HG03558 (cell line): ENCODE results near the gene APOBEC3G.

Source experiments
- ATAC-seq: cut with Tn5 transposase; IDR thresholded peaks from one replicate; pipeline ENCODE4 v1.9.1; 2021; ENCODE audit warnings: moderate number of reproducible peaks; ENCODE audit not compliant: unreplicated experiment; ENCODE audit errors: extremely low read depth

APOBEC3G gene

DNA sequence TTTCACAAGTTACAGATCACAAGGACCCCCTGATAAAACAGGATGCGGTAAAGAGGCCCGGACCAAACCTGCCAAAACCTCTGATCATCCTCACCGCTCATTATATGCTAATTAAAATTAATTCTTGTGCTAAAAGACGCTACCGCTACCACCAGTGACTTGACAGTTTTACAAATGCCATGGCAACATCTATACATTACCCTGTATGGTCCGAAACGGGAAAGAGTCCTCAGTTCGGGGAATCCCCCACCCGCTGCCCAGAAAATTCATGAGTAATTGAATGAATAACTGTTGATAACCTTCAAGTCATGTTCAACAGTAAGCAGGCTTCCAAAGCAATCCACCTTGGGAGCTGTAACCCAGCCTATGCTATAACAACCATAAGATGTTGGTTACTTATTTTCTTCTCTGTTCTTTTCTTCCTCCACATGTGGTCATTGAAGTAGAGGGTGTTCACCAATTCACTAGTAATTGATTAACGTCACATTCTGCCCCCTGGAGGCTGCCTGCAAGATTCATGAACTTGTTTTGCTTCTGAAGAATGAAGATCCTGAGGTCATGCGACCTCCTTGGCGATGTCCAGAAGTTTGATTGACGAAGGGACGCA lies 40.6 kb downstream of the APOBEC3G start:
- ATAC-seq: no peak

DNA sequence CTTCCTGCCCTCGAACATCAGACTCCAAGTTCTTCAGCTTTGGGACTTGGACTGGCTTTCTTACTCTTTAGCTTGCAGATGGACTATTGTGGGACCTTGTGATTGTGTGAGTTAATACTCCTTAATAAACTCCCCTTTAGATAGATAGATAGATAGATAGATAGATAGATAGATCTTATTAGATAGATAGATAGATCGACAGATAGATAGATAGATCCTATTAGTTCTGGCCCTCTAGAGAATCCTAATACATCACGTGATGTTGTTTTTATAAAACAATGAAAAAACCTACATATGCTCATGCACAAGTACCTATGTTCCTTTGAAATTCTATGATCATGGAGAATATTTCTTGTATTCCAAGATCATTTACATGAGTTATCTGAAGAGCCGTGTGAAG lies 43.9 kb downstream of the APOBEC3G start:
- ATAC-seq: no peak

DNA sequence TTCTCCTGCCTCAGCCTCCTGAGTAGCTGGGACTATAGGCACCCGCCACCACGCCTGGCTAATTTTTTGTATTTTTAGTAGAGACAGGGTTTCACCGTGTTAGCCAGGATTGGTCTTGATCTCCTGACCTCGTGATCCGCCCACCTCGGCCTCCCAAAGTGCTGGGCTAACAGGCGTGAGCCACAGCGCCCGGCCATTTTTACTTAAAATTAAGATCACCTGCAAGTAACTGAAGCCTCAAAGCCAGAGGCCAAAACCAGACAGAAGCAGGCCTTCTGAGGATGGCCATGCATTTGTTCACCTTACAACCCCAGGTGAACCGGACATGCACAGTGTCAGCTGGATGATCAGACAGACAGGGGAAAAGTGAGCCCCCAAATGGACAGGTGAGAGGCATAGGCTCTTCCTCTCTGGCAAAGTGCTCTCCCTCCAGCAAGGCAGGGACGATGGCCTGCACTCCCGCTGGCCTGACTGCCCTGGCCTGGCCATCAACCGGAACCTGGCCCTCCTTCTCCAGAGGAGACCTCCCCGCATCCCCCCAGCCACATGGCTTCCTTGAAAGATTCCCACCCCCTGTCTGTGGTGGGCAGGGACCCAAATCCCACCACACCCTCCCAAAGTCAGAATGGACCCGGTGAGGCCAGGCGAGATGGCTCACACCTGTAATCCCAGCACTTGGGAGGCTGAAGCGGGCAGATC lies 45.8 kb downstream of the APOBEC3G start:
- ATAC-seq: no peak

- ATAC-seq: no peak
These were observed 46.9 kb downstream of the APOBEC3G start for GRCh38 chr22:39123751-39124581.

DNA sequence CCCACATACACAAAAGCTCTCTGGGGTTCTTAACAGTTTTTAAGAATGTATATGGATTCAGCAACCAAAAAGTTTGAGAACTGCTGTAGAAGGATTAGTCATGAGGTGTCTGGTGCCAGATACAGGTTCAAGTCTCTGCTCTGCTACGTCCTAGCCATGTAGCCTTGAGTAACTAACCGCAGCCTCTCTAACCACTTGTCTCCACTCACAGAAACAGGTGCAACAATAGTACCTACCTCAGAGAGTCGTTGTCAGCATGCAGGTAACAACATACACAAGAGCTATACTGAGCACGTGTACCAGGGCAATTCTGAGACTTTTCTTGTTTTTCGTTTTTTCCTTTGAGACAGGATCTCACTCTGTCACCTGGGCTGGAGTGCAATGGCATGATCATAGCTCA lies 48.5 kb downstream of the APOBEC3G start:
- no peak for ATAC-seq

GRCh38 chr22:39128508-39128907 lies 51.4 kb downstream of the APOBEC3G start:
- no peak for ATAC-seq

DNA sequence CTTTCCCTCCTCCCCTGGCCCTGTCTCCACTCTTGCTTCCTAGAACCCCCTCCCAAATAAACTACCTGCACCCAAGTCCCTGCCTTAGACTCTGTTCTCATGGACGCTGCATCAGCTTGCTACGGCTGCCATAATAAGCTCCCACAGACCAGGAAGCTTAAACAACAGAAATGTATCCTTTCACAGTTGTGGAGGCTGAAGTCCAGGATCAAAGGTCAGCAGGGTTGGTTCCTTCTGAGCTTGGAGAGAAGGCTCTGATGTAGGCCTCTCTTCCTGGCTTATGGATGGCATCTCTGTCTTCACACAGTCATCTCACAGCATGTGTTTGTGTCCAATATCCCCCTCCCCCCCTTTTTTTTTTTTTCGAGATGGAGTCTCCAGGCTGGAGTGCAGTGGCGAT lies 52.0 kb downstream of the APOBEC3G start:
- no peak for ATAC-seq

GRCh38 chr22:39129746-39130145 lies 52.7 kb downstream of the APOBEC3G start:
- no peak for ATAC-seq

DNA sequence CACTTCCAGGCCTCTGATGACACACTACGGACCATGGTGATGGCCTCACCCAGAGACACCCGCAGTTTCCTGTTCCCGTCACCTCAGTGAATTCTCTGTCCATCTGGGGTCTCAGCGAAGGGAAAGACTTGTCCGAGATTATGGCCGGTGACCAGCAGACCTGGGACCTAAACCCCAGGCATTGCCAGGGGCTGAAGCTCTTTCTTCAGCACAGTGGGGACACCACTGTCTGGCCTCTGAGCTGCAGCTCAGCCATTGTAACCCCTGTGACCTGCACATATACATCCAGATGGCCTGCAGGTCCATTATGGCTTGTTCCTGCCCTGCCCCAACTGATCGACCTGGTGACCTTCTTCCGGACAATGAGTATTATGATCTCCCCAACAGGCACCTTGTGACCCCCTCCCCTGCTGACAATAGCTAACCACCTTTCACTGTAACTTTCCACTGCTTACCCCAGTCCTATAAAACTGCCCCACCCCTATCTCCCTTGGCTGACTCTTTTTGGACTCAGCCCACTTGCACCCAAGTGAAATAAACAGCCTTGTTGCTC lies 53.2 kb downstream of the APOBEC3G start:
- ATAC-seq: no peak

- no peak for ATAC-seq
These were observed 54.1 kb downstream of the APOBEC3G start for GRCh38 chr22:39130892-39131855.

DNA sequence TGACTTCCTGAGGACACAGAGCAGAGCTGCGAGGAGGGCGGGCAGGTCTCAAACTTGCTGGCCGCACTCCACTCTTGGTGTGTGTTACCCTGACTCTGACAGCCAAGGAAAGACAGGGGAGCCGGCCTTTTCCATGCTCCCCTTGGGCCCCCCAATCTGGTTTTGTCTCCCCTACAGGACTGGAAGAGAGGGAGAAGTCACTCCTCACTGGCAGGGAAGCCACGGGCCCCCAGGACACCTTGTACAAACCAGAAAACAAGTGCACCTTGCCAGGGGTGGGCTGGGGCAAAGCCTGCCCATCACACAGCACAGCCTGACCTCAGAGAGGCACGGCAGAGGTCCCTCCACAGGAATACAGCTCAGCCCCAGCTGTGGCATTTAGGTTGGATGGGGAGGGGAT lies 55.2 kb downstream of the APOBEC3G start:
- no peak for ATAC-seq

GRCh38 chr22:39132871-39133524 lies 55.9 kb downstream of the APOBEC3G start:
- ATAC-seq: no peak

GRCh38 chr22:39133871-39134270 lies 56.8 kb downstream of the APOBEC3G start:
- ATAC-seq: no peak

GRCh38 chr22:39134366-39135091 lies 57.5 kb downstream of the APOBEC3G start:
- no peak for ATAC-seq

DNA sequence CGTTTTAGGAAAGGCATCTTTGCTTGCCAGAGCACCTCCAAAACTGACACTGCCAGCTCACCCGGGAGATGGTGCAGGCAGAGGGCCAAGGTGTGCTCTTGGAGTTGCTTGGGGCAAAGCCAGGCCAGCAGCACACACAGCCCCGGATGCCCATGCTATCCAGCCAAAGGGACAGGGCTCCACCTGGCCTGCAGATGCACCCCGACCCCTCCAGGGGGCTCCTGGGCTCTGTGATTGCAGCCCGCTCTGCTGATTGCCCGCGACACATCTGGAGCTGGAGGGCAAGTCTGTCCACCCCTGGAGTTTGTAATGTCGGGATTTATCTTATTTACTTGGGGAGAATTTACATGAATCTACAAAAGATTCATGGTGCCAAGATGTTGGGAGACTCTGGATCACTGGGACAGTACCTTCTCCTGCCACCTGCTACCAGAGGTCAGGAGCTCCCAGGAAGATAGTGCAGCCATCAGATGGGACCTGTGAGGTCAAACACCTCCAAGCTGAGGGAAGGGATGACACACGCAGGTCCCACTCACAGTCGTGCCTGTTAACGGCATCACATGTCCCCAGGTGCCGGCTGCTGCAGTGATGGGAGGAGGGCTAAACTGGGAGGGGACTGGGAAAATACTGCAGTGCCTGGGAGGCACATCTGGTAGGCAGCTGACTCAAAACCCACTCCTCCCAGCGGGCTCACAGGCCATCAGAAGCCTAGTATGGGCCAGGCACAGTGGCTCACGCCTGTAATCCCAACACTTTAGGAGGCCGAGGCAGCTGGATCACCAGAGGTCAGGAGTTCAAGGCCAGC lies 58.2 kb downstream of the APOBEC3G start:
- no peak for ATAC-seq

GRCh38 chr22:39136317-39136716 lies 59.2 kb downstream of the APOBEC3G start:
- no peak for ATAC-seq
